Smooth muscle cell (in vitro differentiated cells): ENCODE measurements around the gene METTL4. TPM values are rescaled to one million over a fixed set of nuclear protein-coding genes. Genes with fewer than 3 reads are reported as not detected.

Experiments
- DNase-seq: peaks from one replicate; lab custom pipeline; 2025; ENCODE audit not compliant: unreplicated experiment; lab: John Stamatoyannopoulos, UW
- H2AFZ ChIP-seq: fragments of 200-600 bp; sonication (generic); 2 replicates; pipeline ENCODE4 v1.6.0; 2016; ENCODE audit warnings: antibody characterized with exemption, low read depth, mild to moderate bottlenecking
- H3F3A ChIP-seq: fragments of 200-600 bp; sonication (generic); 2 replicates; pipeline ENCODE4 v1.6.0; 2017; ENCODE audit warnings: antibody characterized with exemption, low read depth
- H3K27ac ChIP-seq: fragments of 200-600 bp; sonication (generic); 2 replicates; pipeline ENCODE4 v1.5.1; 2016; ENCODE audit warnings: low read depth, mild to moderate bottlenecking
- H3K27me3 ChIP-seq: fragments of 200-600 bp; sonication (generic); 2 replicates; pipeline ENCODE4 v1.6.1; 2016; ENCODE audit warnings: low read depth, mild to moderate bottlenecking
- H3K36me3 ChIP-seq: fragments of 200-600 bp; sonication (generic); 2 replicates; pipeline ENCODE4 v1.5.1; 2016; ENCODE audit warnings: low read depth
- H3K4me1 ChIP-seq: fragments of 200-600 bp; sonication (generic); 2 replicates; pipeline ENCODE4 v1.5.1; 2016; ENCODE audit warnings: low read depth
- H3K4me2 ChIP-seq: fragments of 200-600 bp; sonication (generic); 2 replicates; pipeline ENCODE4 v1.6.0; 2016; ENCODE audit warnings: mild to moderate bottlenecking
- H3K4me3 ChIP-seq: fragments of 200-600 bp; sonication (generic); 2 replicates; pipeline ENCODE4 v1.5.1; 2016; ENCODE audit warnings: mild to moderate bottlenecking
- H3K79me2 ChIP-seq: fragments of 200-600 bp; sonication (generic); 2 replicates; pipeline ENCODE4 v1.6.0; 2016; ENCODE audit warnings: low read depth, mild to moderate bottlenecking
- H3K9ac ChIP-seq: fragments of 200-600 bp; sonication (generic); 2 replicates; pipeline ENCODE4 v1.6.0; 2016; ENCODE audit warnings: low read depth
- H3K9me3 ChIP-seq: fragments of 200-600 bp; sonication (generic); replicated peaks from 2 replicates; pipeline ENCODE4 v1.5.1; 2016; ENCODE audit warnings: low read depth
- H4K20me1 ChIP-seq: fragments of 200-600 bp; sonication (generic); 2 replicates; pipeline ENCODE4 v1.6.0; 2016; ENCODE audit warnings: low read depth
- whole genome bisulfite sequencing: methylation state at CpG from one replicate; pipeline ENCODE4 v1.1.7; 2016; ENCODE audit warnings: low lambda C conversion rate; 5-methylcytosine and 5-hydroxymethylcytosine counted together
- polyA plus RNA-seq: library from polyadenylated mRNA; unstranded; fragments of >200 nt; fragmentation: Nextera tagmentation; extraction: Ambion mirVana; gene quantifications from 2 replicates; pipeline ENCODE4 v1.2.1, GENCODE V29; 2016
- total RNA-seq: library from RNA; depleted of rRNA; stranded (reverse); fragments of >200 nt; gene quantifications from 2 replicates; pipeline ENCODE4 v1.2.3, GENCODE V29; 2014
- TF ChIP-seq, protein P1 (sequence below): fragments of 200-600 bp; sonication (generic); IDR thresholded peaks from 2 replicates; pipeline ENCODE4 v1.5.1; 2017; ENCODE audit warnings: borderline replicate concordance, mild to moderate bottlenecking, antibody characterized with exemption; ENCODE audit not compliant: insufficient read depth, poor library complexity, severe bottlenecking

Gene METTL4
- total and polyA plus RNA-seq, 2 experiments from 2014 or later, result 8.2 to 27.7 TPM

DNA sequence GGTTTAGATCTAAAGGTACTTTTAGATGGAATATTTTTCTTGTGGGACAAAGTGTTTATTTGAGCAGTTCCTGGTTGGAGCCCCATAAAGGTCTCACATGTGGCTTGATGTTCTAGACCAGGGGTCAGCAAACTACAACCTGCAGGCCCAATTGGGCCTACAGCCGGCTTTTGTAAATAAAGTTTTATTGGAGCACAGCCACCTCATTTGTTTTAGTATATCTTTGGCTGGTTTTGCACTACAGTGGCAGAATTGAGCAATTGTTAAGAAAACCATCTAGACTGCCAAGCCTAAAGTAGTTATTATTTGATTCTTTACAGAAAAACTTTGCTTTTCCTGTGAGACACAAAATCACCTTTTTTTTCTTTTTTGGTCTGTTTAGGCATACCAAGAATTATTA is 41.7 kb upstream of the METTL4 start:
- TF ChIP-seq, protein P1, sequence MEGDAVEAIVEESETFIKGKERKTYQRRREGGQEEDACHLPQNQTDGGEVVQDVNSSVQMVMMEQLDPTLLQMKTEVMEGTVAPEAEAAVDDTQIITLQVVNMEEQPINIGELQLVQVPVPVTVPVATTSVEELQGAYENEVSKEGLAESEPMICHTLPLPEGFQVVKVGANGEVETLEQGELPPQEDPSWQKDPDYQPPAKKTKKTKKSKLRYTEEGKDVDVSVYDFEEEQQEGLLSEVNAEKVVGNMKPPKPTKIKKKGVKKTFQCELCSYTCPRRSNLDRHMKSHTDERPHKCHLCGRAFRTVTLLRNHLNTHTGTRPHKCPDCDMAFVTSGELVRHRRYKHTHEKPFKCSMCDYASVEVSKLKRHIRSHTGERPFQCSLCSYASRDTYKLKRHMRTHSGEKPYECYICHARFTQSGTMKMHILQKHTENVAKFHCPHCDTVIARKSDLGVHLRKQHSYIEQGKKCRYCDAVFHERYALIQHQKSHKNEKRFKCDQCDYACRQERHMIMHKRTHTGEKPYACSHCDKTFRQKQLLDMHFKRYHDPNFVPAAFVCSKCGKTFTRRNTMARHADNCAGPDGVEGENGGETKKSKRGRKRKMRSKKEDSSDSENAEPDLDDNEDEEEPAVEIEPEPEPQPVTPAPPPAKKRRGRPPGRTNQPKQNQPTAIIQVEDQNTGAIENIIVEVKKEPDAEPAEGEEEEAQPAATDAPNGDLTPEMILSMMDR, result no peak
- no peak overlapping the region for H3K4me3 ChIP-seq
- no peaks in the 10 kb centered on the region for H4K20me1 ChIP-seq
- H3K27ac ChIP-seq, result no peak overlapping the region
- no peaks in the 10 kb centered on the region for H3K9me3 ChIP-seq
- no peak for DNase-seq
- no peak overlapping the region for H3K9ac ChIP-seq
- no peaks in the 10 kb centered on the region for H3K79me2 ChIP-seq
- no peak overlapping the region for H3K4me2 ChIP-seq
- H3F3A ChIP-seq, result no peaks in the 10 kb centered on the region
- no peaks in the 10 kb centered on the region for H3K36me3 ChIP-seq
- no peaks in the 10 kb centered on the region for H3K27me3 ChIP-seq
- H2AFZ ChIP-seq, result no peak overlapping the region
- H3K4me1 ChIP-seq, result no peaks in the 10 kb centered on the region
- WGBS, result 100% methylated on average over 1 of the region's 1 CpG

DNA sequence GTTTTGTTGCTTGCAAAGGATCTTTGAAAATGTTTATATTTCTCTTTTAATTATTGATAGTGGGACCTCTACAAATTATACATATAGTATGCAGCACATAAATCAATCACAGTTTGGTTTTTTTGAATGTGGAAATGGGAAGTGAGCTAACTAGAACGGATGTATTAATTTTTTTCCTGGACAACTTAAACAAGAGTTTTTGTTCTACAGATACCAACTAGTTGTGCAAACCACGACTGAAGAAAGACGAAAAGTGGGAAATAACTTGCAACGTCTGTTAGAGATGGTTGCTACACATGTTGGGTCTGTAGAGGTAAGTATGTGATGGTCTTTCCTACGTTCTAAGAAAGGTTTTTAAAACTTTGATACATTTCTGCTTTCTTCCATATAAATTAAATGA is 39.2 kb upstream of the METTL4 start:
- Histone ChIP-seq H3K9ac (no peak overlapping the region), H3K4me2 (no peak overlapping the region), H3F3A (no peaks in the 10 kb centered on the region), H3K4me1 (no peaks in the 10 kb centered on the region), H3K27ac (no peak overlapping the region), H3K4me3 (no peak overlapping the region), H2AFZ (no peak overlapping the region), H3K9me3 (no peaks in the 10 kb centered on the region), H4K20me1 (no peaks in the 10 kb centered on the region), H3K79me2 (no peaks in the 10 kb centered on the region), H3K36me3 (no peaks in the 10 kb centered on the region), H3K27me3 (no peaks in the 10 kb centered on the region)
- no peak for DNase-seq
- TF ChIP-seq, protein P1, result no peak
- 92% methylated on average over 5 of the region's 5 CpGs for WGBS

GRCh38 chr18:2609604-2610003 is 38.3 kb upstream of the METTL4 start:
- H3K79me2 ChIP-seq, result no peaks in the 10 kb centered on the region
- H3K9me3 ChIP-seq, result no peaks in the 10 kb centered on the region
- no peaks in the 10 kb centered on the region for H3K4me1 ChIP-seq
- H3F3A ChIP-seq, result no peaks in the 10 kb centered on the region
- no peak overlapping the region for H3K27ac ChIP-seq
- no peak overlapping the region for H2AFZ ChIP-seq
- no peak overlapping the region for H3K9ac ChIP-seq
- H3K36me3 ChIP-seq, result no peaks in the 10 kb centered on the region
- H3K4me2 ChIP-seq, result no peak overlapping the region
- H3K4me3 ChIP-seq, result no peak overlapping the region
- TF ChIP-seq, protein P1, result no peak
- no peaks in the 10 kb centered on the region for H4K20me1 ChIP-seq
- H3K27me3 ChIP-seq, result no peaks in the 10 kb centered on the region
- WGBS, result 98% methylated on average over 2 of the region's 2 CpGs
- DNase-seq, result no peak

- H3K4me3 ChIP-seq, result no peak overlapping the region
- H3K36me3 ChIP-seq, result no peaks in the 10 kb centered on the region
- H2AFZ ChIP-seq, result no peak overlapping the region
- H3K4me1 ChIP-seq, result no peaks in the 10 kb centered on the region
- no peak overlapping the region for H3K4me2 ChIP-seq
- H4K20me1 ChIP-seq, result no peaks in the 10 kb centered on the region
- H3K9ac ChIP-seq, result no peak overlapping the region
- H3F3A ChIP-seq, result no peaks in the 10 kb centered on the region
- no peaks in the 10 kb centered on the region for H3K27me3 ChIP-seq
- no peak overlapping the region for H3K27ac ChIP-seq
- TF ChIP-seq, protein P1, result no peak
- 100% methylated on average over 2 of the region's 2 CpGs for WGBS
- no peaks in the 10 kb centered on the region for H3K79me2 ChIP-seq
- no peak for DNase-seq
- H3K9me3 ChIP-seq, result no peaks in the 10 kb centered on the region
These were observed 35.0 kb upstream of the METTL4 start for GRCh38 chr18:2606335-2606734.
